Measurements from ENCODE around the gene OSBPL10. TPM values are rescaled to one million over a fixed set of nuclear protein-coding genes. Genes with fewer than 3 reads are reported as not detected.
"Not testable (repeated sequence)": the region's sequence is repeated elsewhere in the genome, so short reads cannot be mapped to it uniquely, and the experiment has no call there.

OSBPL10 gene
- polyA plus RNA-seq, 3 donors, result 1.0 to 4.3 (median 3.8) TPM

DNA sequence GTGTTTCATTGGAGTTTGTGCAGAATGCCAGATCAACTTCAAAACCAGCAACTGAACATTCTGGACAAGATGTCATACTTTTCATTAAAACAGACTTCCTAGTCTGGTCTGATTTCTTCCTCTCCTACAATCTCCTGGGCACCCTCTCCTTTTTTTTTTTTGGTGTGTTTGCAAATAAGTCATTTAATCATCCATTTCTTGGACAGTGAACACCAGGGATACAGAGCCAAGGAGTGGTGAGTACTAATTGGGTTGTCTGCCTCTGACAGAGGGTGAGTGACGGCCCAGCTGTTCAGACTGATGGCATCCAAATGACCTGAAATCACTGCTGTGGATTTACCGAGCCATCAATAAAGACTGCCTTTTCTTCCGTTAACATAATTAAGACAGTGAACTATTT, 290.3 kb downstream of the OSBPL10 start:
- no peak overlapping the region for H3K27ac ChIP-seq (ENCODE audit: low read depth, low read length)
- whole genome bisulfite sequencing, 3 donors, result 81 to 94% (median 93%) methylated on average over 3 of the region's 3 CpGs

DNA sequence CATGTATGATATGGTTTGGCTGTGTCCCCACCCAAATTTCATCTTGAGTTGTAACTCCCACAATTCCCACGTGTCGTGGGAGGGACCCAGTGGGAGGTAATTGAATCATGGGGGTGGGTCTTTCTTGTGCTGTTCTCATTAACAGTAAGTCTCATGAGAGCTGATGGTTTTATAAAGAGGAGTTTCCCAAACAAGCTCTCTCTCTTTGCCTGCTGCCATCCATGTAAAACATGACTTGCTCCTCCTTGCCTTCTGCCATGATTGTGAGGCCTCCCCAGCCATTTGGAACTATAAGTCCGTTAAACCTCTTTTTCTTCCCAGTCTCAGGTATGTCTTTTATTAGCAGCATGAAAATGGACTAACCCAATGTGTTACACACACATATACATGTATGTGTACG, 291.5 kb downstream of the OSBPL10 start:
- H3K27ac ChIP-seq (ENCODE audit: low read depth, low read length), result not testable (repeated sequence)
- WGBS, 3 donors, result 89 to 95% (median 93%) methylated on average over 4 of the region's 4 CpGs

DNA sequence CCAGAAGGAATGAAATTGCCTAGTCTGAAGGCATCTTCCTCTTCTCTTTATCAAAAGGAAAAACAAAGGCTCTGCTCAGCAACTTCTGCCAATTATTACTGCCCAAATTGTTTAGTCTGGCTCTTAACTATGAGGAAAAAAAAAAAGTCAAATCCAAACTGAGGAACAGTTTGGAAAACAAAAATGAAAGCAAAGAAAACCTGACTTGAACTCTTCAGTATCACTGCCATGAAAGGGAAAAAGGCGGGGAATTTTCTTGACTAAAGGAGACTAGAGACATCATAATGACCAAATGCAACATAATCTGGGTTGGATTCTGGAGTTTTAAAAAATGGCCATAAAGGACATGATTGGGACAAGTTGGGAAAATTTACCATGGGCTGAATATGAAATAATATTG, 292.1 kb downstream of the OSBPL10 start:
- H3K27ac ChIP-seq (ENCODE audit: low read depth, low read length), result no peak overlapping the region
- 74 to 92% (median 88%) methylated on average over 1 of the region's 1 CpG for WGBS, 3 donors

DNA sequence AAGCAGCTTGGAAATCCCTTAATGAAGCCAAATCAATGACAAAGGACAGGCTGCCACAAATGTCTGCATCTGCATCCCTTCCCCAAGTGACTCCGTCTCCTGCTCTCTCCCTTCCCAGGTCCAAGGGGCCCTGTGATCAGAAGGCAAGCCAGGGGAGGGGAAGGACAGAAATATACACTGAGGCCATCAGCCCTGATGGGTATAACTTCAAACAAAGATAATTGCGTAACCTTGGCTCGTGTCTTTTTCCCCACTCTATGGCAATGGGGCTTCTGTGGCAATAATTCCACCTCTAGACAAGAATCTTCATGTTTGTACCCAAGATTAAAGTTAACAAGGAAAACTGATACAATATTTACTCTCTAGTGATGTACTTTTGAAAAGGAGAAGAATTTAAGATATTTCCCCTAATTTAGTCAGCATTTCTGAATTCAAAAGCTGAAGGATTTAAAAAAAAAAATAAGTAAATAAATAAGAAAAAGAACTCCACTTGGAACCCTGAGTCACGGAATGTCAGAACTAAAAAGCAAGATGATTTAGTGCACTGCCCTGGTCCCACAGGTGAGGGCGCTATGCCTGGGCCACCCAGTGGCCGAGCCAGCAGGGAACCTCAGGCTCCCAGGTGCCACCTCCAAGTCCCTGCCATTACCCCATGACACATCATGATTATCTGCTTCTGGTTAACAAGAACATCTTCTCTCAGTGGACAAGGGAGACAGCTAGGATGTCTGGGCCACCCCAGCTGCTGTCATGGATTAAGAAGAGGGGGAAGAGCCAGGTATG, 293.9 kb downstream of the OSBPL10 start:
- 88 to 92% (median 91%) methylated on average over 6 of the region's 6 CpGs for WGBS, 3 donors
- no peak overlapping the region for H3K27ac ChIP-seq (ENCODE audit: low read depth, low read length)

GRCh38 chr3:31680072-31680870, 300.8 kb downstream of the OSBPL10 start:
- WGBS, 3 donors, result 71 to 82% (median 79%) methylated on average over 10 of the region's 10 CpGs

GRCh38 chr3:31676556-31676955, 304.5 kb downstream of the OSBPL10 start:
- WGBS, 3 donors, result 87 to 90% (median 87%) methylated on average over 8 of the region's 8 CpGs

More at GRCh38 chr3:31680072-31680870, 300.8 kb downstream of the OSBPL10 start:
- H3K27ac ChIP-seq (ENCODE audit: low read depth, low read length), result no peak overlapping the region

DNA sequence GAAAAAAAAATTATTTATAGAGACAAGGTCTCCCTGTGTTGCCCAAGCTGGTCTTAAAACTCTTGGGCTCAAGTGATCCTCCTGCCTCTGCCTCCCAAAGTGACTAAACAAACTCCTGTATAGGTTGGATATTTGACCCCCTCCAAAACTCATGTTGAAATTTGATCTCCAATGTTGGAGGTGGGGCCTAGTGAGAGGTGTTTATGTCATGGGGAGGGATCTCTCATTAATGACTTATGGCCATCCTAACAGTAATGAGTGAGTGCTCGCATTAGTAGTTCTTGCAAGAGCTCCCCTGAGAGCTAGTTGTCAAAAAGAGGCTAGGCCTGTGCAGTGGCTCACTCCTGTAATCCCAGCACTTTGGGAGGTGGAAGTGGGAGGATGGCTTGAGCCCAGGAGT, 307.1 kb downstream of the OSBPL10 start:
- H3K27ac ChIP-seq (ENCODE audit: low read depth, low read length), result no peak overlapping the region
- WGBS, 3 donors, result 85 to 100% (median 87%) methylated on average over 1 of the region's 1 CpG

More at GRCh38 chr3:31676556-31676955, 304.5 kb downstream of the OSBPL10 start:
- H3K27ac ChIP-seq (ENCODE audit: low read depth, low read length), result no peak overlapping the region

- 51 to 70% (median 54%) methylated on average over 6 of the region's 6 CpGs for WGBS, 3 donors
- no peak overlapping the region for H3K27ac ChIP-seq (ENCODE audit: low read depth, low read length)
These were observed 309.1 kb downstream of the OSBPL10 start for GRCh38 chr3:31671976-31672375.

DNA sequence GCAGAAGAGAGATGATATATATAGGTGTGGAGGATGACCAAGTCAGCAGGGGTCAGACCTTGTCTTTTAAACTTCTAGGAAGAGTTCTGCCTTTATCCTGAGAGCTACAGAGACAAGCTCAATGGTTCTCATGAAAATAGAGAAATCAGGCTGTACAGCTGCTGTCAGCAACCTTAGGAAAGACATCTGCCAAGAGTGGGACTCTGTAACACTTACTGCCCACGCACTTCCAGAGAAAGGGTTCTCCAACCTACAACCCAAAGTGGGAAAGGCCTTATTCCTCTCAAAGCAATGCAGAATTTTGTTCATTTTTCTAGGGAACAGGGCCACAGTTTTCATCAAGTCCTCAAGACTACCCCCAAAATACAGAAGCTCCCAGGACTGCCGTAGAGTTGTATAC, 309.6 kb downstream of the OSBPL10 start:
- 92 to 100% (median 93%) methylated on average over 2 of the region's 2 CpGs for WGBS, 3 donors
- no peak overlapping the region for H3K27ac ChIP-seq (ENCODE audit: low read depth, low read length)

GRCh38 chr3:31670722-31671121, 310.3 kb downstream of the OSBPL10 start:
- 84 to 91% (median 88%) methylated on average over 9 of the region's 9 CpGs for WGBS, 3 donors
- no peak overlapping the region for H3K27ac ChIP-seq (ENCODE audit: low read depth, low read length)

- H3K27ac ChIP-seq (ENCODE audit: low read depth, low read length), result no peak overlapping the region
- WGBS, 3 donors, result 43 to 81% (median 74%) methylated on average over 1 of the region's 1 CpG
These were observed 310.9 kb downstream of the OSBPL10 start for GRCh38 chr3:31670136-31670535.

DNA sequence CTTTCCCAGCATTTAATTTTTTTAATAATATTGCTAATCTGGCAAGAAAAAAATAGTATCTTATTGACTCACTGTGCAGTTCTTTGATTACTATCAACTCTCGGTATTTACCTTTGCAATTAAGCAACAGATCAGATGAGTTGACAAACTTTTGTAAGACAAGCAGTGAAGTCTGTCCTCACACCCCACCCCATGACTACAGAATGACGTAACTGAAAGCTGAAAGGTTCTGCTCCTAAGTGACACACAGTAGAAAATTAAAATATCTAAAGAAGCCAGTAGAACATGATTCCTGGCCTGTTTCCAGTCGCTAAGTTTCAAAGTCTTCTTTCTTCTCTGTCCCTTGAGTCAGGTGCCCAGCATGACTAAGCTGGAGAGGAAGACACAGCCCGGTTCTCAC, 312.8 kb downstream of the OSBPL10 start:
- H3K27ac ChIP-seq (ENCODE audit: low read depth, low read length), result no peak overlapping the region
- 80 to 95% (median 86%) methylated on average over 4 of the region's 4 CpGs for WGBS, 3 donors

- no peak overlapping the region for H3K27ac ChIP-seq (ENCODE audit: low read depth, low read length)
- WGBS, 3 donors, result 93 to 96% (median 96%) methylated on average over 1 of the region's 1 CpG
These were observed 313.5 kb downstream of the OSBPL10 start for GRCh38 chr3:31667582-31667981.

DNA sequence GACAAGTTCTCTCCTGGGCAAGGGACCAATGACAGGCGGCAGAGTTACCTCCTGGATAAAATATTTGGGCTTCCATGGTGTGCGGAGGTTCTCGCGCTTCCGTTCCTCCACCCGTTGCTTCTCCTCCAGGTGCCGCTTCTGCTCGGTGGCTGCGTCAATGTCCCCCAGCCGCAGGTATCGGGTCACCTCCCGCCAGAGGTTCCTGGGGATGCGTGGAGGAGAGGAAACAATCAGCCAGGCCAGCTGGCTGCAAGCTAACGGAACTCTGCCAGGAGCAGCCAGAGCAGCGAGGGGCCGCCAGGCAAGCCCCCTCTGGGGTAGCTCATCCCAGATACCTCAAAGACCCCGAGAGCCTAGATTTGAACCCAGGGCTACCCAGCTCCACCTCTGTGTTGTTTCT, 317.0 kb downstream of the OSBPL10 start:
- H3K27ac ChIP-seq (ENCODE audit: low read depth, low read length), result no peak overlapping the region
- WGBS, 3 donors, result 95 to 98% (median 96%) methylated on average over 17 of the region's 17 CpGs

DNA sequence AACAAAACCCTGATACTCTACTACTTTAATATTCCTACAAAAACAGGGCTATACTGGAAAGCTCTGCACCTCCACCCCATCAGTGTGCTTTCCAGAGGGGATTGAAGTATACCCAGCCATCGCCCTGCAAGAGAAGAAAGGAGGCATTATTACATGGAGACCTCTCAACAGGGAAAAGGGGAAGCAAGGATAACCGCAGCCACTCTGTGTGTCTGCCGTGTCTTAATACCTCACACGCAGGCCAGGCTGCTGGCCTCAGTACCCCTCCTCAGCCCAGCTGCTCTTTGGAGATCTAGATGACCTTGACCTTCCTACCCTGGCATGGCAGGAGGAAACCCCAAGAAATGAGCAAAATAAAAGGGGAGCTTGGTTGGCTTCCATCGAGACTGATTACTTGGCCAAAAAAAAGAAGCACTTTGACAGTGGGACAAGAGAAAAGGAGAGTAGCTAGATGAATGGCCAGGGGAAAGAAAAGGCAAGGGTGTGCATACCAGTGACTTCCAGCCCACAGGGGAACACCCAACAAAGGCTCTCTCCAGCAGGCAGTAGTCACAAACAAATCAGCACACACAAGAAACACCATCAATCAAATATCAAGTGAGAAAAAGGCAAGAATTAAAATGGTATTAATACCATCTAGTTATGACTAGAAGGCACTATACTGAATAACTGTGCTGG, 318.9 kb downstream of the OSBPL10 start:
- no peak overlapping the region for H3K27ac ChIP-seq (ENCODE audit: low read depth, low read length)
- WGBS, 3 donors, result 82 to 94% (median 85%) methylated on average over 5 of the region's 5 CpGs

DNA sequence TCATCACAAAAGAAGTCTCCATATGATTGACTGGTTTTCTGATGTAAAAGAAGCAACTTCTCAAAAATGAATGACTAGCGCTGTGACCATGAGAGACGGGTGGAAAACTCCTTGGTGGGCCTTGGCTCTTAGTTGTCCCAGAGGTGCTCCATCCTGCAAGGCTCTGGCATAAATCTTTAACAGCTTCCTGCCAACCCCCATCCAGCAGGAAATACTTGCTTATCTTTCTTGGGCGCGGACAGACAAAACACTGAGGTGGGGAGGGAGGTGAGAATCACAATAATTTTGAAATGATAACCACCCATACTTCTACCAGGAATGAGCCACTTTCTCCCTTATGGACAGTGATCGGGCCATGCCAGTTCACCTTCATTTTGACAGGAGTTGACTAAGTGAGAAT, 319.8 kb downstream of the OSBPL10 start:
- WGBS, 3 donors, result 63 to 74% (median 69%) methylated on average over 5 of the region's 5 CpGs
- H3K27ac ChIP-seq (ENCODE audit: low read depth, low read length), result no peak overlapping the region

DNA sequence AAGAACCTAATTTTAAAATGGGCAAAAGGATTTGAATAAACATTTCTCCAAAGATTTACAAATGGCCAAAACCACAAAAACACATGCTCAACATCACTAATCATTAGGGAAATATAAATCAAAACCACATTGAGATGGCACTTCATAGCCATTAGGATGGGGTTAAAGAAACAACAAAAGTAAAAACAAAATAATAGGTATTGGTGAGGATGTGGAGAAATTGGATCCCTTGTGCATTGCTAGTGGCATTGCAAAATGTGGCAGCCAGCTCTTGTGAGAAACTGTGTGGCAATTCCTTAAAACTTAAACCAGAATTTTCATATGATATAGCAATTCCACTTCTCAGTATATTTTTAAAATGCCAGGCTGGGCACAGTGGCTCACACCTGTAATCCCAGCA, 321.8 kb downstream of the OSBPL10 start:
- no peak overlapping the region for H3K27ac ChIP-seq (ENCODE audit: low read depth, low read length)

DNA sequence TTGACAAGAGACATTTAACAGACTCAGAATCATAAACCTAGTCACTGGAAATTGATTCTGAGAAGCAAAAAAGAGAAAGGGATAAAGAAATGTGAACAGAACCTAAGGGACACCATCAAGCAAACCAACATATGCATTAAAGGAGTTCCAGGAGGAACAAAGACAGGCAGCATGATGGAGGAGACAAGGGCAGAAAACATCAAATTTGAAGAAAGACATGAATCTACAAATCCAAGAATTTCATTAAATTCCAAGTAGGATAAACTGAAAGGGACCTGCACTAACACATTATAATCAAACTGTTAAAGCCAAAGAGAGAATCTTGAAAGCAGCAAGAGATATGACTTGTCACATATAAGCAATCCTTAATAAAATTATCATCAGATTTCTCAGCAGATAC, 326.1 kb downstream of the OSBPL10 start:
- no peak overlapping the region for H3K27ac ChIP-seq (ENCODE audit: low read depth, low read length)

GRCh38 chr3:31653464-31653863, 327.6 kb downstream of the OSBPL10 start:
- 83 to 95% (median 89%) methylated on average over 1 of the region's 1 CpG for WGBS, 3 donors

More at GRCh38 chr3:31653464-31653863, 327.6 kb downstream of the OSBPL10 start:
- H3K27ac ChIP-seq (ENCODE audit: low read depth, low read length), result no peak overlapping the region
